ENCODE results near the gene CFAP99. TPM values are rescaled to one million over a fixed set of nuclear protein-coding genes. Genes with fewer than 3 reads are reported as not detected.

CFAP99 gene
- total and polyA plus RNA-seq, 2 of the 8 experiments (the other 6 are each of a cell fraction or from before 2014, with no cell fraction given) = not detected

GRCh38 chr4:2426069-2426397, 7.3 kb downstream of the CFAP99 start:
- POLR2A ChIA-PET (ENCODE audit: partially characterized antibody) = no interaction called here
- H3K27me3 ChIP-seq (replicated peaks in 1 of 4; ENCODE audit: control insufficient read depth in 3 of 4, extremely low read depth in 1 of 4, insufficient read depth in 3 of 4, low read length in 3 of 4) = peaks cover 0 to 1% (median under 1%) of the 10 kb centered on the region in 4 experiments; a peak in 2 of 7 replicates
- no peak for TF ChIP-seq MAFK (IDR thresholded peaks at IDR 0.05; ENCODE audit: low read depth, low read length)

More at GRCh38 chr4:2426069-2426397, 7.3 kb downstream of the CFAP99 start:
- Histone ChIP-seq H3K4me1 (replicated peaks in 1 of 4; ENCODE audit: control insufficient read depth in 3 of 4, insufficient read depth in 4 of 4, low read length in 3 of 4) (peaks cover 0 to 12% (median 4%) of the 10 kb centered on the region in 4 experiments; a peak in 5 of 7 replicates), H3K27ac (ENCODE audit: low read depth, low read length) (no peak overlapping the region), H2BK120ac (replicated peaks; ENCODE audit: low read depth, low read length) (no peak overlapping the region), H3K9ac (replicated peaks in 1 of 4; ENCODE audit: extremely low read depth in 1 of 4, low read depth in 3 of 4, low read length in 3 of 4) (no peak overlapping the region), H3K23me2 (ENCODE audit: low read depth, low read length) (no peaks in the 10 kb centered on the region), H2BK12ac (ENCODE audit: low read depth, low read length) (no peak overlapping the region), H2BK5ac (ENCODE audit: low read depth, low read length) (no peak overlapping the region), H3K14ac (ENCODE audit: insufficient read length) (no peak overlapping the region), H2AK5ac (ENCODE audit: low read depth, low read length) (no peak overlapping the region), H3K18ac (ENCODE audit: extremely low read depth, low read length) (no peak overlapping the region), H3K4ac (replicated peaks; ENCODE audit: insufficient read length, low read depth, low read length) (no peak overlapping the region), H4K8ac (ENCODE audit: extremely low read depth, insufficient read depth, low read length) (peak overlapping the region; percentile 68; the same call in 1 of the 2 replicates), H3K56ac (replicated peaks; ENCODE audit: insufficient read length, low read depth, low read length) (no peak overlapping the region), H2BK15ac (ENCODE audit: low read length) (no peak overlapping the region), H3K23ac (ENCODE audit: insufficient read length) (no peak overlapping the region), H3K9me3 (ENCODE audit: insufficient read depth in 2 of 2, low read depth in 1 of 2, low read length in 1 of 2) (no peaks in the 10 kb centered on the region), H2BK20ac (ENCODE audit: low read length) (no peak overlapping the region), H4K91ac (replicated peaks; ENCODE audit: insufficient read length, low read length) (no peak overlapping the region), H3K4me2 (ENCODE audit: insufficient read depth in 1 of 2, low read depth in 2 of 2, low read length in 2 of 2) (no peak overlapping the region), H4K20me1 (replicated peaks in 1 of 2; ENCODE audit: control insufficient read depth in 1 of 2, insufficient read depth in 2 of 2, low read length in 2 of 2) (no peaks in the 10 kb centered on the region), H3K79me2 (ENCODE audit: control insufficient read depth in 1 of 2, insufficient read depth in 2 of 2, low read length in 2 of 2) (no peaks in the 10 kb centered on the region), H3K36me3 (ENCODE audit: control insufficient read depth in 2 of 4, insufficient read depth in 4 of 4, low read length in 3 of 4) (no peaks in the 10 kb centered on the region), H2AFZ (ENCODE audit: low read length) (no peak overlapping the region), H3K4me3 (ENCODE audit: extremely low read depth in 1 of 4, insufficient read depth in 2 of 4, low read depth in 3 of 4, low read length in 4 of 4) (no peak overlapping the region), H3K79me1 (ENCODE audit: low read depth, low read length) (no peaks in the 10 kb centered on the region), H4K5ac (ENCODE audit: insufficient read length, low read depth, low read length) (no peak overlapping the region)
- DNase-seq (ENCODE audit: low read depth in 1 of 2, low spot score in 2 of 2) (no peak), FAIRE-seq (no peak)
- WGBS, 2 experiments (ENCODE audit: extremely low coverage in 1 of 2, insufficient coverage in 1 of 2, insufficient read length in 1 of 2, insufficient replicate concordance in 2 of 2, low coverage in 1 of 2, low lambda C conversion rate in 2 of 2, missing lambda C conversion rate in 1 of 2) = 87% methylated on average over 8 of the region's 8 CpGs; no CpG with 5 or more reads in 1 of the 2 experiments
- CTCF ChIA-PET (ENCODE audit: partially characterized antibody) = interaction anchor here (2.1 to 4.0 kb wide), 2 partner anchors 11 to 16 kb away, joined by 7 to 40 read pairs; no protein-coding TSS in a partner anchor

Data from H1 (cell line).